Measurements from ENCODE around the gene MYCN.

DNA sequence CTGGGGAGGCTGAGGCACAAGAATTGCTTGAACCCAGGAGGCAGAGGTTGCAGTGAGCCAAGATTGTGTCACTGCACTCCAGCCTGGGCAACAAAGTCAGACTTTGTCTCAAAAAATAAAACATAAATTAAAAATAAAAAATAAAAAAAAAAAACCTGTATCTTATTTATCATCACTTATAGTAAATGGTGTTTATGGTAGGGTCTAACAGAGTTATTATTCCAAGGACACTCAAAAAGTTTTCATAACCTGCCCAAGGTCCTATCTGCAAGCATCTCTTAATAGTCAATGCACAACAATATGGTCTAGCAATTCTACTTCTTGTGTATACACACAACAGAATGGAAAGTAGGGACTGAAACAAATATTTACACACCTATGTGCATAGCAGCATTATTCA lies 47.3 kb upstream of the MYCN start:
- TF ChIP-seq ZNF264 (CRISPR knock-in tag; IDR thresholded peaks at IDR 0.05) (no peak), EP300 (IDR thresholded peaks at IDR 0.05; ENCODE audit: low read depth in 2 of 2, low read length in 2 of 2) (no peak), EP300 (CRISPR knock-in tag; IDR thresholded peaks at IDR 0.05; ENCODE audit: borderline replicate concordance) (no peak), JUNB (CRISPR knock-in tag; IDR thresholded peaks at IDR 0.05; ENCODE audit: borderline replicate concordance) (no peak), DPF2 (CRISPR knock-in tag; IDR thresholded peaks at IDR 0.05; ENCODE audit: borderline replicate concordance, low read depth) (no peak), BRD4 (CRISPR knock-in tag; IDR thresholded peaks at IDR 0.05) (no peak), KDM1A (CRISPR knock-in tag; IDR thresholded peaks at IDR 0.05) (no peak), CREB1 (IDR thresholded peaks at IDR 0.05) (no peak), CREB1 (CRISPR knock-in tag; IDR thresholded peaks at IDR 0.05) (no peak), IKZF1 (IDR thresholded peaks at IDR 0.05) (no peak)
- TF ChIP-seq, protein P1, sequence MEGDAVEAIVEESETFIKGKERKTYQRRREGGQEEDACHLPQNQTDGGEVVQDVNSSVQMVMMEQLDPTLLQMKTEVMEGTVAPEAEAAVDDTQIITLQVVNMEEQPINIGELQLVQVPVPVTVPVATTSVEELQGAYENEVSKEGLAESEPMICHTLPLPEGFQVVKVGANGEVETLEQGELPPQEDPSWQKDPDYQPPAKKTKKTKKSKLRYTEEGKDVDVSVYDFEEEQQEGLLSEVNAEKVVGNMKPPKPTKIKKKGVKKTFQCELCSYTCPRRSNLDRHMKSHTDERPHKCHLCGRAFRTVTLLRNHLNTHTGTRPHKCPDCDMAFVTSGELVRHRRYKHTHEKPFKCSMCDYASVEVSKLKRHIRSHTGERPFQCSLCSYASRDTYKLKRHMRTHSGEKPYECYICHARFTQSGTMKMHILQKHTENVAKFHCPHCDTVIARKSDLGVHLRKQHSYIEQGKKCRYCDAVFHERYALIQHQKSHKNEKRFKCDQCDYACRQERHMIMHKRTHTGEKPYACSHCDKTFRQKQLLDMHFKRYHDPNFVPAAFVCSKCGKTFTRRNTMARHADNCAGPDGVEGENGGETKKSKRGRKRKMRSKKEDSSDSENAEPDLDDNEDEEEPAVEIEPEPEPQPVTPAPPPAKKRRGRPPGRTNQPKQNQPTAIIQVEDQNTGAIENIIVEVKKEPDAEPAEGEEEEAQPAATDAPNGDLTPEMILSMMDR (CRISPR knock-in tag; IDR thresholded peaks at IDR 0.05), result no peak
- TF ChIP-seq, protein P2, sequence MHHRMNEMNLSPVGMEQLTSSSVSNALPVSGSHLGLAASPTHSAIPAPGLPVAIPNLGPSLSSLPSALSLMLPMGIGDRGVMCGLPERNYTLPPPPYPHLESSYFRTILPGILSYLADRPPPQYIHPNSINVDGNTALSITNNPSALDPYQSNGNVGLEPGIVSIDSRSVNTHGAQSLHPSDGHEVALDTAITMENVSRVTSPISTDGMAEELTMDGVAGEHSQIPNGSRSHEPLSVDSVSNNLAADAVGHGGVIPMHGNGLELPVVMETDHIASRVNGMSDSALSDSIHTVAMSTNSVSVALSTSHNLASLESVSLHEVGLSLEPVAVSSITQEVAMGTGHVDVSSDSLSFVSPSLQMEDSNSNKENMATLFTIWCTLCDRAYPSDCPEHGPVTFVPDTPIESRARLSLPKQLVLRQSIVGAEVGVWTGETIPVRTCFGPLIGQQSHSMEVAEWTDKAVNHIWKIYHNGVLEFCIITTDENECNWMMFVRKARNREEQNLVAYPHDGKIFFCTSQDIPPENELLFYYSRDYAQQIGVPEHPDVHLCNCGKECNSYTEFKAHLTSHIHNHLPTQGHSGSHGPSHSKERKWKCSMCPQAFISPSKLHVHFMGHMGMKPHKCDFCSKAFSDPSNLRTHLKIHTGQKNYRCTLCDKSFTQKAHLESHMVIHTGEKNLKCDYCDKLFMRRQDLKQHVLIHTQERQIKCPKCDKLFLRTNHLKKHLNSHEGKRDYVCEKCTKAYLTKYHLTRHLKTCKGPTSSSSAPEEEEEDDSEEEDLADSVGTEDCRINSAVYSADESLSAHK (CRISPR knock-in tag; IDR thresholded peaks at IDR 0.05; ENCODE audit: borderline replicate concordance), result no peak

All from HepG2 (cell line).